GM10248 (cell line): ENCODE results near the gene SSTR4.
"Not testable (repeated sequence)": the region's sequence is repeated elsewhere in the genome, so short reads cannot be mapped to it uniquely, and the experiment has no call there.

ENCODE experiments used
- CTCF ChIA-PET: fragments of 300-600 bp; sonication (Branson Sonifier 250); formaldehyde crosslinking; extraction: SDS; loops from one replicate; lab custom pipeline; 2021; ENCODE audit warnings: antibody characterized with exemption; lab: Yijun Ruan, JAX
- POLR2A ChIA-PET: fragments of 350-650 bp; sonication (Branson Sonifier 250); formaldehyde crosslinking; extraction: SDS; loops from one replicate; lab custom pipeline; 2020; ENCODE audit warnings: antibody characterized with exemption; lab: Yijun Ruan, JAX
- DNase-seq: peaks from one replicate; pipeline ENCODE4 v3.0.0; 2012; ENCODE audit errors: extremely low spot score
- TF ChIP-seq, protein P1 (sequence below): IDR thresholded peaks from 2 replicates; pipeline ENCODE4 v1.5.1; 2012; ENCODE audit warnings: mild to moderate bottlenecking, low read depth; ENCODE audit errors: extremely low read depth, missing control alignments, control extremely low read depth

The SSTR4 gene

GRCh38 chr20:23034721-23035671 lies at the start of gene SSTR4:
SSTR4 (plus strand) TSS chr20:23035312; CDS start chr20:23035484, 172 bp downstream.
- no peak for DNase-seq
- ChIA-PET CTCF (no interaction called here), POLR2A (no interaction called here)
- TF ChIP-seq, protein P1, sequence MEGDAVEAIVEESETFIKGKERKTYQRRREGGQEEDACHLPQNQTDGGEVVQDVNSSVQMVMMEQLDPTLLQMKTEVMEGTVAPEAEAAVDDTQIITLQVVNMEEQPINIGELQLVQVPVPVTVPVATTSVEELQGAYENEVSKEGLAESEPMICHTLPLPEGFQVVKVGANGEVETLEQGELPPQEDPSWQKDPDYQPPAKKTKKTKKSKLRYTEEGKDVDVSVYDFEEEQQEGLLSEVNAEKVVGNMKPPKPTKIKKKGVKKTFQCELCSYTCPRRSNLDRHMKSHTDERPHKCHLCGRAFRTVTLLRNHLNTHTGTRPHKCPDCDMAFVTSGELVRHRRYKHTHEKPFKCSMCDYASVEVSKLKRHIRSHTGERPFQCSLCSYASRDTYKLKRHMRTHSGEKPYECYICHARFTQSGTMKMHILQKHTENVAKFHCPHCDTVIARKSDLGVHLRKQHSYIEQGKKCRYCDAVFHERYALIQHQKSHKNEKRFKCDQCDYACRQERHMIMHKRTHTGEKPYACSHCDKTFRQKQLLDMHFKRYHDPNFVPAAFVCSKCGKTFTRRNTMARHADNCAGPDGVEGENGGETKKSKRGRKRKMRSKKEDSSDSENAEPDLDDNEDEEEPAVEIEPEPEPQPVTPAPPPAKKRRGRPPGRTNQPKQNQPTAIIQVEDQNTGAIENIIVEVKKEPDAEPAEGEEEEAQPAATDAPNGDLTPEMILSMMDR, result no peak

- TF ChIP-seq, protein P1, result no peak
Observed at GRCh38 chr20:22986601-22987000, 48.5 kb upstream of the SSTR4 start.

GRCh38 chr20:22991424-22991823 lies 43.7 kb upstream of the SSTR4 start:
- DNase-seq, CTCF ChIA-PET, POLR2A ChIA-PET: not testable (repeated sequence)

More at GRCh38 chr20:22986601-22987000, 48.5 kb upstream of the SSTR4 start:
- DNase-seq, result no peak
- ChIA-PET CTCF (interaction anchor here (1.8 kb wide), 1 partner anchor 11 kb away, joined by 9 read pairs; no protein-coding TSS in a partner anchor), POLR2A (no interaction called here)

GRCh38 chr20:22993823-22994222 lies 41.3 kb upstream of the SSTR4 start:
- no peak for DNase-seq
- TF ChIP-seq, protein P1, result no peak
- ChIA-PET POLR2A (no interaction called here), CTCF (no interaction called here)

DNA sequence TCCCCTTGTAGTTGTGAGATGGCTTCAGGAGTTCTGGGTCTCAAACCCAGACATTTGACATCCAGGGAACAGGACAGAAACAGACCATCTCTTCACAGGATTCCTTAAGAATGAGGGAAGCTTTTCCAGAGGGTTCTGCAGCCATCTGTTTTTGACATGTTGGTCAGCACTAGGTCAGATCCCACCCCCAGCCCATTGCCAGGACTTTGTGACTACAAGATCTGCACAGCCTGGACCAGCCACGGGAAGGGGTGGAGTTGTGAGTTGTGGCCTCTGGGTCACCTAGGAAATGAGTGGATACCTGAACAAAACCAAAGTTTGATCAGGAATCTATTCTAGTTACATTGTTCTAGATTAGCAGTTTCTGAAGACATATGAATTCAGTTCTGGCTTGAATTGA lies 39.2 kb upstream of the SSTR4 start:
- TF ChIP-seq, protein P1, result no peak
- CTCF ChIA-PET, result no interaction called here
- POLR2A ChIA-PET, result no interaction called here
- no peak for DNase-seq

GRCh38 chr20:22998476-22998875 lies 36.6 kb upstream of the SSTR4 start:
- CTCF ChIA-PET, result interaction anchor here (1.6 to 2.2 kb wide), 2 partner anchors 23 to 24 kb away, joined by 4 to 5 read pairs; no protein-coding TSS in a partner anchor
- TF ChIP-seq, protein P1, result no peak
- POLR2A ChIA-PET, result no interaction called here
- no peak for DNase-seq

GRCh38 chr20:22999756-23000155 lies 35.4 kb upstream of the SSTR4 start:
- no peak for DNase-seq
- ChIA-PET CTCF (interaction anchor here (2.2 kb wide), 1 partner anchor 26 kb away, joined by 5 read pairs; no protein-coding TSS in a partner anchor), POLR2A (no interaction called here)
- TF ChIP-seq, protein P1, result no peak
